SU-DHL-6 (cell line): ENCODE data around the gene HMGA1.
"Not testable (repeated sequence)": the region's sequence is repeated elsewhere in the genome, so short reads cannot be mapped to it uniquely, and the experiment has no call there.

Experiments used
- H2AFZ ChIP-seq: fragments of 200-600 bp; sonication (generic); 2 replicates; pipeline ENCODE4 v1.6.1; 2014; ENCODE audit warnings: low read depth, mild to moderate bottlenecking, moderate library complexity, mixed read lengths, antibody characterized with exemption, low read length; ENCODE audit not compliant: severe bottlenecking
- H3F3A ChIP-seq: fragments of 200-600 bp; shearing (Covaris generic); 2 replicates; pipeline ENCODE4 v1.6.0; 2016; ENCODE audit warnings: antibody characterized with exemption, mild to moderate bottlenecking; ENCODE audit not compliant: insufficient read depth
- H3K27ac ChIP-seq: fragments of 200-600 bp; sonication (generic); 2 replicates; pipeline ENCODE4 v1.5.1; 2016; ENCODE audit warnings: low read depth, mild to moderate bottlenecking, low read length, moderate library complexity, mixed read lengths
- H3K27me3 ChIP-seq: fragments of 200-600 bp; sonication (generic), shearing (Covaris generic); 2 replicates; pipeline ENCODE4 v1.6.0; 2014; ENCODE audit warnings: mild to moderate bottlenecking, low read length
- H3K36me3 ChIP-seq: fragments of 200-600 bp; sonication (generic); 2 replicates; pipeline ENCODE4 v1.6.1; 2014; ENCODE audit warnings: mild to moderate bottlenecking, low read length, mixed read lengths
- H3K4me2 ChIP-seq: fragments of 300-600, 200-600 bp; shearing (Covaris generic), sonication (generic); 2 replicates; pipeline ENCODE4 v1.6.0; 2014; ENCODE audit warnings: low read length, low read depth, mild to moderate bottlenecking; ENCODE audit not compliant: poor library complexity, severe bottlenecking
- H3K4me3 ChIP-seq: fragments of 200-600 bp; sonication (generic); 2 replicates; pipeline ENCODE4 v1.5.1; 2014; ENCODE audit warnings: antibody characterized with exemption, low read length, mild to moderate bottlenecking, mixed read lengths; ENCODE audit not compliant: insufficient read depth, poor library complexity, severe bottlenecking
- H3K79me2 ChIP-seq: fragments of 200-600 bp; sonication (generic); 2 replicates; pipeline ENCODE4 v1.6.1; 2014; ENCODE audit warnings: mild to moderate bottlenecking, low read length, moderate library complexity; ENCODE audit not compliant: insufficient read depth
- H3K9ac ChIP-seq: fragments of 200-600 bp; sonication (generic); 2 replicates; pipeline ENCODE4 v1.7.0; 2014; ENCODE audit warnings: mild to moderate bottlenecking, low read length
- H3K9me2 ChIP-seq: fragments of 200-600 bp; sonication (generic); replicated peaks from 2 replicates; pipeline ENCODE4 v1.6.1; 2014; ENCODE audit warnings: low read length; ENCODE audit not compliant: insufficient read depth
- H3K9me3 ChIP-seq: fragments of 200-600 bp; sonication (generic); 2 replicates; pipeline ENCODE4 v1.6.1; 2014; ENCODE audit warnings: low read length, mixed read lengths; ENCODE audit not compliant: insufficient read depth
- H4K20me1 ChIP-seq: fragments of 200-600 bp; sonication (generic); 2 replicates; pipeline ENCODE4 v1.6.1; 2014; ENCODE audit warnings: low read depth, mild to moderate bottlenecking, antibody characterized with exemption, low read length, moderate library complexity, mixed read lengths
- CTCF ChIP-seq: fragments of 200-600 bp; sonication (generic); IDR thresholded peaks from one replicate; pipeline ENCODE4 v1.5.1; 2017; ENCODE audit warnings: antibody characterized with exemption, mild to moderate bottlenecking, low read length, moderate library complexity; ENCODE audit not compliant: insufficient read depth, poor library complexity, severe bottlenecking
- EZH2phosphoT487 ChIP-seq: fragments of 200-600 bp; sonication (generic), shearing (Covaris generic); conservative IDR thresholded peaks from 2 replicates; pipeline ENCODE4 v1.6.1; 2018; ENCODE audit warnings: mild to moderate bottlenecking, antibody characterized with exemption, low read length, moderate library complexity, mixed read lengths

The HMGA1 gene

GRCh38 chr6:34243901-34244884 lies 7.5 kb downstream of the HMGA1 start:
- Histone ChIP-seq H3K4me3 (no peak overlapping the region), H3K79me2 (peaks cover 36% of the 10 kb centered on the region), H3K27ac (peak overlapping the region; percentile 16), H2AFZ (no peak overlapping the region), H3K9me3 (no peaks in the 10 kb centered on the region), H3K9ac (no peak overlapping the region), H3K36me3 (peaks cover 24% of the 10 kb centered on the region), H3F3A (peaks cover 83% of the 10 kb centered on the region), H4K20me1 (peaks cover 22% of the 10 kb centered on the region), H3K4me2 (no peak overlapping the region), H3K9me2 (no peaks in the 10 kb centered on the region), H3K27me3 (no peaks in the 10 kb centered on the region)
- no peak for TF ChIP-seq EZH2phosphoT487
- peak; percentile 38 for TF ChIP-seq CTCF

- Histone ChIP-seq H3K79me2 (peaks cover 26% of the 10 kb centered on the region), H3F3A (peaks cover 73% of the 10 kb centered on the region), H4K20me1 (peaks cover 12% of the 10 kb centered on the region; the same call in 1 of the 2 replicates), H3K36me3 (peaks cover 20% of the 10 kb centered on the region)
- not testable (repeated sequence) for H3K27me3 ChIP-seq, H3K9ac ChIP-seq, H3K9me2 ChIP-seq, H3K27ac ChIP-seq, H2AFZ ChIP-seq, H3K4me2 ChIP-seq, H3K4me3 ChIP-seq, H3K9me3 ChIP-seq
Observed at GRCh38 chr6:34245032-34245760, 8.5 kb downstream of the HMGA1 start.

GRCh38 chr6:34245761-34246140 lies 9.1 kb downstream of the HMGA1 start:
- H3K9me3 ChIP-seq, H3K4me2 ChIP-seq, H4K20me1 ChIP-seq, H3K9ac ChIP-seq, H3K4me3 ChIP-seq, H2AFZ ChIP-seq, H3K27me3 ChIP-seq, H3K9me2 ChIP-seq: not testable (repeated sequence)
- Histone ChIP-seq H3K36me3 (peaks cover 20% of the 10 kb centered on the region), H3K79me2 (peaks cover 21% of the 10 kb centered on the region), H3K27ac (peak overlapping the region; percentile 58; the same call in 1 of the 2 replicates), H3F3A (peaks cover 67% of the 10 kb centered on the region)

- peaks cover 63% of the 10 kb centered on the region for H3F3A ChIP-seq
Observed at GRCh38 chr6:34246249-34246562, 9.5 kb downstream of the HMGA1 start.

More at GRCh38 chr6:34246249-34246562, 9.5 kb downstream of the HMGA1 start:
- H3K9ac ChIP-seq = no peak overlapping the region
- no peak overlapping the region for H3K4me2 ChIP-seq
- H3K36me3 ChIP-seq = peaks cover 16% of the 10 kb centered on the region
- H3K9me3 ChIP-seq = no peaks in the 10 kb centered on the region
- H3K4me3 ChIP-seq = no peak overlapping the region
- peaks cover 16% of the 10 kb centered on the region for H3K79me2 ChIP-seq
- TF ChIP-seq EZH2phosphoT487 (no peak), CTCF (no peak)
- no peaks in the 10 kb centered on the region for H3K9me2 ChIP-seq
- H4K20me1 ChIP-seq = peaks cover 9% of the 10 kb centered on the region; the same call in 1 of the 2 replicates
- no peak overlapping the region for H2AFZ ChIP-seq
- no peaks in the 10 kb centered on the region for H3K27me3 ChIP-seq
- H3K27ac ChIP-seq = peak overlapping the region; percentile 58
